Measurements from ENCODE around the gene NHERF1. TPM values are rescaled to one million over a fixed set of nuclear protein-coding genes. Genes with fewer than 3 reads are reported as not detected.

NHERF1 gene
- total RNA-seq, 3 donors from 2014 or later, result 15.8 to 82.8 (median 36.4) TPM

DNA sequence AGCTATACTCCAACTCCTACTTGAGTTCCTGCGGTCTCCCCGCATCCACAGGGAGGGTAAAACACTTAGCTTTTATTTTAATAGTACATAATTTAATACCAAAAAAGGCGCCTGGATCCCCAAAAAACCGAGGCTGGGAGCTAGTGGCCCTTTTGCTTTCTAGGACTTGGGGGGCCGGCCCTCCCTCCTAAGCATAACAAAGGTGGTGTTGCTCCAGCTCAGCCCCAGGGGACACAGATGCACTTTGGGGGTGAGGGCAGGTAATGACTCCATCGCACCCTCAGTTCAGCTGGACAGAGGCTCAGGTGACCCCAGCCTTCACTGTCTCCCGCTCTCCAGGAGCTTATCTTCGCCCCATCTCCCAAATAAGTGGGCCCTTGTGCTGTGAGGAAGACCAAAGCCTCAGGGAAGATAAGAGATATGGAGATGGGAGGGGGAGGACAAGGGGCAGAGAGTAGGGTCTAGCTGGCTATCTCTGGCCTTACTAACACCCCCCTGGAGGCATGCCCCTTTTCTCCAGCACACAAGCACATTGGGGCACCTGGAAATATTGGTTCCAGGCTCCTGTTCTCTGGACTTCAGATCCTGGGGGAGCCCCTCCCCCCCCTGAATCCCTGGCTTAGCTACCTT lies 2.8 kb upstream of the NHERF1 start:
- Histone ChIP-seq H3K27ac (no peak overlapping the region), H3K36me3 (no peaks in the 10 kb centered on the region), H3K9me3 (no peaks in the 10 kb centered on the region), H3K4me3 (no peak overlapping the region), H3K27me3 (peaks cover 0 to 13% of the 10 kb centered on the region in 2 donors), H3K4me1 (peaks cover 0 to 4% of the 10 kb centered on the region in 2 donors)
- DNase-seq (ENCODE audit: low spot score in 2 of 2), result no peak
- no peak for TF ChIP-seq POLR2A (IDR thresholded peaks at IDR 0.05)
- TF ChIP-seq POLR2AphosphoS5 (IDR thresholded peaks at IDR 0.05), result no peak
- TF ChIP-seq, protein P1, sequence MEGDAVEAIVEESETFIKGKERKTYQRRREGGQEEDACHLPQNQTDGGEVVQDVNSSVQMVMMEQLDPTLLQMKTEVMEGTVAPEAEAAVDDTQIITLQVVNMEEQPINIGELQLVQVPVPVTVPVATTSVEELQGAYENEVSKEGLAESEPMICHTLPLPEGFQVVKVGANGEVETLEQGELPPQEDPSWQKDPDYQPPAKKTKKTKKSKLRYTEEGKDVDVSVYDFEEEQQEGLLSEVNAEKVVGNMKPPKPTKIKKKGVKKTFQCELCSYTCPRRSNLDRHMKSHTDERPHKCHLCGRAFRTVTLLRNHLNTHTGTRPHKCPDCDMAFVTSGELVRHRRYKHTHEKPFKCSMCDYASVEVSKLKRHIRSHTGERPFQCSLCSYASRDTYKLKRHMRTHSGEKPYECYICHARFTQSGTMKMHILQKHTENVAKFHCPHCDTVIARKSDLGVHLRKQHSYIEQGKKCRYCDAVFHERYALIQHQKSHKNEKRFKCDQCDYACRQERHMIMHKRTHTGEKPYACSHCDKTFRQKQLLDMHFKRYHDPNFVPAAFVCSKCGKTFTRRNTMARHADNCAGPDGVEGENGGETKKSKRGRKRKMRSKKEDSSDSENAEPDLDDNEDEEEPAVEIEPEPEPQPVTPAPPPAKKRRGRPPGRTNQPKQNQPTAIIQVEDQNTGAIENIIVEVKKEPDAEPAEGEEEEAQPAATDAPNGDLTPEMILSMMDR (IDR thresholded peaks at IDR 0.05), result no peak
- intact Hi-C loops (cut with DNase I; ENCODE audit: low total_unique reads), result loop anchor here (2.0 kb wide), 1 partner anchor 27 kb away; no protein-coding TSS in a partner anchor

DNA sequence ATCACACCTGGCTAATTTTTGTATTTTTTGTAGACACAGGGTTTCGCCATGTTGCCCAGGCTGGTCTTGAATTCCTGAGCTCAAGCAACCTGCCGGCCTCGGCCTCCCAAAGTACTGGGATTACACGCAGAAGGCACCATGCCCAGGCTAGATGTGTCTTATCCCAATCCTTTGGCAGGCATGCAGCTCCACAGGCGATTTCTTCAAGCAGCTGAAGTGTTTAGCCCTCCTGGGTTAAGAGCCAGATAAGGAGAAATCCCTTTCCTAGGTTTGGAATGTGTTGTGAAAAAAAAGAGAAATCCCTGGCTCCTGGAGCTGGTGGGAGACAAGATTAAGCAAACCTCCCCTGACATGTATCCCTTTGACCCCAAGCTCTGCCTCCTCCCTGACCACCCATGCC lies 2.1 kb upstream of the NHERF1 start:
- no peak overlapping the region for H3K27ac ChIP-seq

DNA sequence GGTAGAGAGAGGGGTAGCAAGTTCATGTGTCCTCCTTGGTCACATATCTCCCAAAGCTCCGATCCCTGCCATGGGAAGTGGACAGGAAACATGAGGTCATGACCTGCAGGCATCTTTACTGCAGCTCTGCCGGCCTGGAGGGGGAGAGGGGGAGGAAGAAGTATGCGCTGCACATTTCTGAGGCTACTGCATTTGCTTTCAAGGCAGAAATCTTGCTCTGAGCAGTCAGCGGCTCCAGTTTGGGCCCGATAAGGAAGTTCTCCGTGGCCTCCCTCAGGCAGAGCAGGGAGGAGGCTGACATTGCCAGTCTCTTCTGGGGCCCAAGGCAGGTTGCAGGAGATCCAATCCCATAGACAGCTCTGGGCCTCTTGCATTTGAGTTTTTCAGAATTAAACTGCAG lies 1.5 kb upstream of the NHERF1 start:
- peaks cover 0 to 4% of the 10 kb centered on the region in 2 donors for H3K4me1 ChIP-seq
- H3K36me3 ChIP-seq, result no peaks in the 10 kb centered on the region
- DNase-seq (ENCODE audit: low spot score in 2 of 2), result no peak
- no peak overlapping the region for H3K4me3 ChIP-seq
- intact Hi-C loops (cut with DNase I; ENCODE audit: low total_unique reads), result no loop called here
- H3K27me3 ChIP-seq, result peaks cover 0 to 3% of the 10 kb centered on the region in 2 donors
- no peaks in the 10 kb centered on the region for H3K9me3 ChIP-seq
- H3K27ac ChIP-seq, result peak overlapping the region; percentile 13 to 20
- TF ChIP-seq POLR2A (IDR thresholded peaks at IDR 0.05) (no peak), POLR2AphosphoS5 (IDR thresholded peaks at IDR 0.05) (no peak)
- TF ChIP-seq, protein P1 (IDR thresholded peaks at IDR 0.05), result no peak

More for the DNA sequence above, 2.1 kb upstream of the NHERF1 start:
- peaks cover 0 to 4% of the 10 kb centered on the region in 2 donors for H3K4me1 ChIP-seq
- H3K27me3 ChIP-seq, result peaks cover 0 to 6% of the 10 kb centered on the region in 2 donors
- TF ChIP-seq, protein P1 (IDR thresholded peaks at IDR 0.05), result no peak
- TF ChIP-seq POLR2A (IDR thresholded peaks at IDR 0.05), result no peak
- TF ChIP-seq POLR2AphosphoS5 (IDR thresholded peaks at IDR 0.05), result no peak
- H3K36me3 ChIP-seq, result no peaks in the 10 kb centered on the region
- H3K9me3 ChIP-seq, result no peaks in the 10 kb centered on the region
- intact Hi-C loops (cut with DNase I; ENCODE audit: low total_unique reads), result no loop called here
- H3K4me3 ChIP-seq, result no peak overlapping the region
- DNase-seq (ENCODE audit: low spot score in 2 of 2), result no peak

DNA sequence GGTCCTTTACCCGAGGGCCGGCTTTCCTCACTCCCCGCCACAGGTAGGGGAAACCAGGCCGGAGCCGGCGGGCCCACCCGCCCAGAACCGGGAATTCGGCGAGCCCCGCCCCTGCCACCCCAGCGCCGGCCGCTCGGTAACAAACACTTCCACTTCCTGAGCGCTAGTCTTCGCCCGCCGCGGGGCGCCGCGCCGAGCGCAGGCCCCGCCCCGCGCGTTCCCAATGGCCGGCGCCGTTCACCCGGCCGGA lies 224 bp upstream of the NHERF1 start:
- H3K27ac ChIP-seq, result peak overlapping the region; percentile 64 to 89
- no peaks in the 10 kb centered on the region for H3K27me3 ChIP-seq
- no peaks in the 10 kb centered on the region for H3K36me3 ChIP-seq
- intact Hi-C loops (cut with DNase I; ENCODE audit: low total_unique reads), result loop anchor here (2.0 kb wide), 1 partner anchor 123 kb away; no protein-coding TSS in a partner anchor
- H3K9me3 ChIP-seq, result no peaks in the 10 kb centered on the region
- peaks cover 0 to 4% of the 10 kb centered on the region in 2 donors for H3K4me1 ChIP-seq
- H3K4me3 ChIP-seq, result peak overlapping the region; percentile 81 to 93 (median 90)
- DNase-seq (ENCODE audit: low spot score in 2 of 2), result no peak
- TF ChIP-seq POLR2A (IDR thresholded peaks at IDR 0.05) (no peak), POLR2AphosphoS5 (IDR thresholded peaks at IDR 0.05) (no peak)
- TF ChIP-seq, protein P1 (IDR thresholded peaks at IDR 0.05), result peak in 1 of 3 donors; percentile 18

DNA sequence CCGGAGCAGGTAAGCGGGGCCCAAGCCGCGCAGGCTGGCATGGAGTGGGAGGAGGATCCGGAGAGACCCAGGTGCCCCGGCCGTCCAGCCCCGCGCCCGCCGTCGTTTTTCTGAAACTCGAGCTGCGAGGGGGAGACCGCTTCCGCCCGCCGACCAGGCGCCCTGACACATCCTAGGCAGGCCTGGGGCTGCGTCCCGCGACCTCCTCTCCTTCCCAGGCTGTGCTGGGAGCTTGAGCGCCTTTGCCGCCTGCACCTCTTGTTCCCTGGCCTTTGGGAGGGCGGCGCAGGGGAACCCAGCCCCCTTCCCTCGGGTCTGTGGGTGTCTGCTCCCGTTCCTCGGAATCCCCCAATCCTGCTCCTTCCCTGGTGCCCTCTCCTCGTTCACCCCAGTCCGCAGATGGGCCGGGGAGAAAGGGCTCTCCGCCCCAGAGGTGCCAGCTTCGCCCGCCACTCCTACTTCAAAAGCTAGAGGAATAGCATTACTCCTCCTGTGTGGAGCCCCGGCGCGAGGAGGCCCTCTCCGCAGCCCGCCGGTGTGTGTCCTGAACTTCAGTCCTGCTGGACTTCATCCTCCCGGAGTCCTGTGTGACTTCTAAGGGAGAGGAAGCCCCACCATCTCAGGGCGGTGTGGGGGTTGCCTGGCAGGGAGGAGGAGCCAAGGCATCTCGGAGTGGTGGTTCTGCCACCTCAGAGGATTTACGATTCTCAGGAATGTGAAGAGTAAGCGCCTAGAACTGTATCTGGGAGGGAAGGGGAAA lies 1.0 kb downstream of the NHERF1 start:
- no peak for TF ChIP-seq POLR2AphosphoS5 (IDR thresholded peaks at IDR 0.05)
- TF ChIP-seq, protein P1 (IDR thresholded peaks at IDR 0.05), result no peak
- no peak for TF ChIP-seq POLR2A (IDR thresholded peaks at IDR 0.05)
- peak overlapping the region; percentile 81 to 93 (median 90) for H3K4me3 ChIP-seq
- no peaks in the 10 kb centered on the region for H3K27me3 ChIP-seq
- peaks cover 0 to 4% of the 10 kb centered on the region in 2 donors for H3K4me1 ChIP-seq
- DNase-seq (ENCODE audit: low spot score in 2 of 2), result no peak
- peak overlapping the region; percentile 82 to 89 for H3K27ac ChIP-seq
- H3K36me3 ChIP-seq, result no peaks in the 10 kb centered on the region
- H3K9me3 ChIP-seq, result no peaks in the 10 kb centered on the region
- intact Hi-C loops (cut with DNase I; ENCODE audit: low total_unique reads), result loop anchor here (2.0 kb wide), 1 partner anchor 121 kb away; no protein-coding TSS in a partner anchor

Measured in breast epithelium (tissue), 4 donors.